ENCODE data around the gene SLC8A1.
A peak's percentile ranks its signal among the peaks of the same experiment; 100 is the strongest.

Gene SLC8A1

DNA sequence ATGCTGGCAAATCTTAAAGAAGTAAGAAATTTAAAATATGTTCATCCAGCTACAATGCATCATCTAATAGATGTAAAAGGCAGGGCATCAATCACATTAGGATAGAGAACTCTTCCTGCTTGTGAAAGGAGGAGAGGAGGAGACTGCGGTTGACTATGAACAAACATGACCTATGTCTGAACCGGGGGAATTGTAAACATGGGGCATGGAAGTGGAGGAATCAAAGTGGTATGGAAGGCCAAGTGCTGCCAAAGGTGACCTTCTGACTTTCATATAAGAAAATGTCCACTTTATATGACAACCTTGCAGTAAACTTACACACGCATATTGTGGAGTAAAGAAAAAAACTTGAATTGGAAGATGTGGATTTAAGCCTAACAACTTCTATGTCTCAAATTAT is 20.0 kb upstream of the SLC8A1 start:
- no peaks in the 10 kb centered on the region for H3K27me3 Mint-ChIP-seq
- H3K27ac Mint-ChIP-seq: no peak overlapping the region
- no peaks in the 10 kb centered on the region for H3K4me1 Mint-ChIP-seq (ENCODE audit: low read depth)
- no peaks in the 10 kb centered on the region for H3K36me3 Mint-ChIP-seq (ENCODE audit: low read depth)
- no peaks in the 10 kb centered on the region for H3K9me3 Mint-ChIP-seq
- H3K4me3 Mint-ChIP-seq: no peak overlapping the region

GRCh38 chr2:40470822-40471813 is 19.2 kb upstream of the SLC8A1 start:
- Mint-ChIP-seq H3K4me3 (no peak overlapping the region), H3K27me3 (no peaks in the 10 kb centered on the region), H3K27ac (no peak overlapping the region), H3K9me3 (no peaks in the 10 kb centered on the region), H3K4me1 (ENCODE audit: low read depth) (no peaks in the 10 kb centered on the region), H3K36me3 (ENCODE audit: low read depth) (no peaks in the 10 kb centered on the region)

DNA sequence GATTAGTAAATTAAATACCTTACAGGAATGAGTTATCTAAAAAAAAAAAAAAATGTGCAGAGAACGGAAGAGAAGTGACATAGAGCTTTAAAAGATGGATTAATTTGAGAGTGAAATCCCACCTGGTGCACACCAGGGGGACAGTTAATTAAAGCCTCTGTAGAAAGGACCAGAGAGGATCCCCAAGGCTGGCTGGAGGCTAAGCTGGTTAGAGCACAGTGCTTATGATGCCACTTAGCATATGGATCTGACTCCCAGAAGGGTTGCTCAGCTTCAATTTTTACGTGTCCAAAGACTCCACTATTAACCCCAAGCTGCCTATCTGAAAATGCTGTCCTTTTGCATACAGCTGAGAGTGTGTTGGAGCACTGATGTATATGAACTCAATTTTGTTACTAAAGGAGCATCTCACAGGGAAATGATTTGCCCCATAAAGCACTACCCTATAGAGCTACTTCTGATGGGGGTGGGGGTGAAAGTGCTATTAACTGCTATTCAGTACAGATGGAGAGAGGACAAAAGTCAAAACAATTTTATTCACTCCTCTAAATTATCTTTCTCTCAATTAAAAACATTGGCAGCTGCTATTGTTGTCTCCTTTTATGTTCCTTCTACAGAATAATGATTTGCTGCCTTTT is 15.2 kb upstream of the SLC8A1 start:
- H3K27me3 Mint-ChIP-seq: no peaks in the 10 kb centered on the region
- no peaks in the 10 kb centered on the region for H3K9me3 Mint-ChIP-seq
- H3K27ac Mint-ChIP-seq: no peak overlapping the region
- H3K36me3 Mint-ChIP-seq (ENCODE audit: low read depth): no peaks in the 10 kb centered on the region
- no peak overlapping the region for H3K4me3 Mint-ChIP-seq
- H3K4me1 Mint-ChIP-seq (ENCODE audit: low read depth): no peaks in the 10 kb centered on the region

GRCh38 chr2:40466332-40466906 is 14.5 kb upstream of the SLC8A1 start:
- no peaks in the 10 kb centered on the region for H3K9me3 Mint-ChIP-seq
- H3K27me3 Mint-ChIP-seq: no peaks in the 10 kb centered on the region
- no peaks in the 10 kb centered on the region for H3K4me1 Mint-ChIP-seq (ENCODE audit: low read depth)
- H3K27ac Mint-ChIP-seq: no peak overlapping the region
- no peak overlapping the region for H3K4me3 Mint-ChIP-seq
- H3K36me3 Mint-ChIP-seq (ENCODE audit: low read depth): no peaks in the 10 kb centered on the region

DNA sequence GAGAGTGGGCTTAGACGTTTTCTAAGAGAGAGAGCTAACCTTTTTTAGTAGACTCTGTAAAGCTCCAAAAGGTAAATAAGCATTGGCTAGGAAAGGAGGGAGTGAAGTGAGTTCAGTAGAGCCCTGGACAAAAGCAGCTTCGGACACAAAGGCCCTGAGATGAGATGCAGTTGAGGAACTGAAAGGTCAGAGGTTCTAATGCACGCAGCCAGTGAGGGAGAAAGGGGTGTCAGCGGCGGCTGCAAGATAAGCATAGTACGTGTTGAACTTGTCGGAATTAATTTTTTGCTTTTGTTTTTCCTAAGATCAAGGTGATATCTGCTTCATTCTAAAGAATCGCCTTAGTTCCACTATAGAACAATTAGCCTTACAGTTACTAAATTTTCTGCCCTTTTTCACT is 11.2 kb upstream of the SLC8A1 start:
- no peaks in the 10 kb centered on the region for H3K4me1 Mint-ChIP-seq (ENCODE audit: low read depth)
- H3K9me3 Mint-ChIP-seq: no peaks in the 10 kb centered on the region
- no peak overlapping the region for H3K27ac Mint-ChIP-seq
- H3K27me3 Mint-ChIP-seq: no peaks in the 10 kb centered on the region
- H3K36me3 Mint-ChIP-seq (ENCODE audit: low read depth): no peaks in the 10 kb centered on the region
- H3K4me3 Mint-ChIP-seq: no peak overlapping the region

DNA sequence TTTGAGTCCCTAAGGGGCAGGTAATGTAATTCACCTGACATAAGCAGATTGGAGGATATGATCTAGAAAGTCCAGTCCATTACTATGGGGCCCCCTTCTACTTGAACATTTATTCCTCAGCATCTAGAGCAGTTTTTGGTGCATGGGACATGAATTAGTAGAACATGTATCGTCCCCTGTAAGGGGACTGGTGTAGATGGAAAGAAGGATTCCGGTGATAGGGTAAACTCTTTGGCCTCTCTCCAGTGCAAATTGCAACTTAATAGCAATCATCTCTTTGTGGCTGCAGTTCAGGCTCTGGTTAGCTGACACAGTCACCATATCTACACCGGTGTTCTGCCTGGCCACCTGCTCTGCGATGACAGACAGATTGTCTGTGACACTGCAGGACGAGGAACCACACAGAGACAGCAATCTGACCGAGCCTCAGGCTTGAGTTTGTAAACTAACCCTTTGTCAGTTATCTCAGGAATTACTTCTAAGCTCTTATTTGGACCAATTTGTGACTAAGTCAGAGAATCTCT is 6.4 kb upstream of the SLC8A1 start:
- Mint-ChIP-seq H3K4me3 (no peak overlapping the region), H3K4me1 (ENCODE audit: low read depth) (no peaks in the 10 kb centered on the region), H3K9me3 (no peaks in the 10 kb centered on the region), H3K27ac (no peak overlapping the region), H3K36me3 (ENCODE audit: low read depth) (no peaks in the 10 kb centered on the region), H3K27me3 (peaks cover 5% of the 10 kb centered on the region)

- Mint-ChIP-seq H3K4me1 (ENCODE audit: low read depth) (no peaks in the 10 kb centered on the region), H3K36me3 (ENCODE audit: low read depth) (no peaks in the 10 kb centered on the region), H3K27me3 (peaks cover 8% of the 10 kb centered on the region), H3K4me3 (no peak overlapping the region), H3K27ac (no peak overlapping the region), H3K9me3 (no peaks in the 10 kb centered on the region)
Measured at GRCh38 chr2:40457837-40458236, 5.9 kb upstream of the SLC8A1 start.

GRCh38 chr2:40457366-40457765 is 5.5 kb upstream of the SLC8A1 start:
- no peaks in the 10 kb centered on the region for H3K9me3 Mint-ChIP-seq
- H3K27me3 Mint-ChIP-seq: peaks cover 13% of the 10 kb centered on the region
- no peak overlapping the region for H3K27ac Mint-ChIP-seq
- H3K4me1 Mint-ChIP-seq (ENCODE audit: low read depth): peaks cover 3% of the 10 kb centered on the region
- no peaks in the 10 kb centered on the region for H3K36me3 Mint-ChIP-seq (ENCODE audit: low read depth)
- no peak overlapping the region for H3K4me3 Mint-ChIP-seq

GRCh38 chr2:40456926-40457325 is 5.0 kb upstream of the SLC8A1 start:
- peaks cover 15% of the 10 kb centered on the region for H3K27me3 Mint-ChIP-seq

GRCh38 chr2:40455661-40456060 is 3.8 kb upstream of the SLC8A1 start:
- Mint-ChIP-seq H3K9me3 (no peaks in the 10 kb centered on the region), H3K4me1 (ENCODE audit: low read depth) (peaks cover 12% of the 10 kb centered on the region), H3K4me3 (no peak overlapping the region), H3K36me3 (ENCODE audit: low read depth) (no peaks in the 10 kb centered on the region), H3K27me3 (peaks cover 28% of the 10 kb centered on the region), H3K27ac (no peak overlapping the region)

More at GRCh38 chr2:40456926-40457325, 5.0 kb upstream of the SLC8A1 start:
- Mint-ChIP-seq H3K4me1 (ENCODE audit: low read depth) (peaks cover 5% of the 10 kb centered on the region), H3K9me3 (no peaks in the 10 kb centered on the region), H3K4me3 (no peak overlapping the region), H3K36me3 (ENCODE audit: low read depth) (no peaks in the 10 kb centered on the region), H3K27ac (no peak overlapping the region)

- Mint-ChIP-seq H3K9me3 (no peaks in the 10 kb centered on the region), H3K4me1 (ENCODE audit: low read depth) (peaks cover 15% of the 10 kb centered on the region), H3K36me3 (ENCODE audit: low read depth) (no peaks in the 10 kb centered on the region), H3K4me3 (no peak overlapping the region), H3K27me3 (peaks cover 41% of the 10 kb centered on the region), H3K27ac (no peak overlapping the region)
Measured at GRCh38 chr2:40454321-40454720, 2.4 kb upstream of the SLC8A1 start.

DNA sequence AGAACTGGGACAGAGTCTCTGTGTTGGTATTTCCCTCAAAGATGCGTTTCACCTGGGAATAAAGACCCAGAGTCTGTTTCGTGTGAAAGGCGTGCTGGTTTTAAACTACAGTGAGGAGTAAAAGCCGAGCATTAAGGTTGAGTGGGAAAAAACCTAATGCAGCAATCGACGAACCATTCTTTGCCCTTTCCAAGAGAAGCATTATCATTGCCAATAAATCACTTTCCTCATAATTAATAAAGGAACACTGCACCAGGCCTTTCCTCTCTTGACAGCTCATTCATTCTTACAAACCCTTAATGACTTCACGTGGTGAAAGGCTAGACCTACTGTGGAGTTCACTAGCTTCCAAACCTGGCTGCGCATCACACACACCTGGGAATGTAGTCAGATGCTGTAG is 896 bp upstream of the SLC8A1 start:
- no peak overlapping the region for H3K27ac Mint-ChIP-seq
- peaks cover 51% of the 10 kb centered on the region for H3K27me3 Mint-ChIP-seq
- H3K4me1 Mint-ChIP-seq (ENCODE audit: low read depth): peaks cover 15% of the 10 kb centered on the region
- H3K36me3 Mint-ChIP-seq (ENCODE audit: low read depth): no peaks in the 10 kb centered on the region
- H3K4me3 Mint-ChIP-seq: peak overlapping the region; percentile 73
- no peaks in the 10 kb centered on the region for H3K9me3 Mint-ChIP-seq

- peaks cover 15% of the 10 kb centered on the region for H3K4me1 Mint-ChIP-seq (ENCODE audit: low read depth)
- H3K27me3 Mint-ChIP-seq: peaks cover 51% of the 10 kb centered on the region
- no peaks in the 10 kb centered on the region for H3K36me3 Mint-ChIP-seq (ENCODE audit: low read depth)
- no peak overlapping the region for H3K27ac Mint-ChIP-seq
- no peaks in the 10 kb centered on the region for H3K9me3 Mint-ChIP-seq
- peak overlapping the region; percentile 81 for H3K4me3 Mint-ChIP-seq
Measured at GRCh38 chr2:40450796-40451430, 977 bp downstream of the SLC8A1 start.

- Mint-ChIP-seq H3K36me3 (ENCODE audit: low read depth) (no peaks in the 10 kb centered on the region), H3K27ac (no peak overlapping the region), H3K27me3 (peaks cover 51% of the 10 kb centered on the region), H3K4me1 (ENCODE audit: low read depth) (peaks cover 15% of the 10 kb centered on the region), H3K4me3 (peak overlapping the region; percentile 81), H3K9me3 (no peaks in the 10 kb centered on the region)
Measured at GRCh38 chr2:40450066-40450795, 1.7 kb downstream of the SLC8A1 start.

Data from stimulated activated naive CD8-positive, alpha-beta T cell treated with anti-CD3 and anti-CD28 coated beads, Interleukin-15, Interleukin-2, amounts not matched to agents 100 ng/mL and 50 ng/mL, for 24 hours (primary cell).